Measurements from ENCODE around the gene EFNB2.

Gene EFNB2

GRCh38 chr13:106492588-106493475 lies 42.6 kb downstream of the EFNB2 start:
- Histone ChIP-seq H3K4me2 (ENCODE audit: low read length) (no peak overlapping the region), H3K4ac (ENCODE audit: low read depth, low read length) (no peak overlapping the region), H3K14ac (ENCODE audit: low read length) (no peak overlapping the region), H3K79me1 (ENCODE audit: low read length) (no peaks in the 10 kb centered on the region), H3K36me3 (ENCODE audit: control insufficient read depth in 1 of 2, insufficient read depth in 2 of 2, low read length in 2 of 2) (peaks cover 29 to 33% of the 10 kb centered on the region in 2 experiments), H2BK120ac (ENCODE audit: insufficient read depth, low read length, poor library complexity) (no peak overlapping the region), H3K23ac (ENCODE audit: low read length) (no peak overlapping the region), H3K9ac (ENCODE audit: low read length) (no peak overlapping the region), H3K9me3 (ENCODE audit: insufficient read depth, low read depth, low read length) (no peaks in the 10 kb centered on the region), H2BK5ac (ENCODE audit: low read depth, low read length, poor library complexity) (no peak overlapping the region), H3K27ac (ENCODE audit: low read depth, low read length) (no peak overlapping the region), H3K4me3 (ENCODE audit: low read depth, low read length) (no peak overlapping the region), H2BK12ac (ENCODE audit: low read length) (no peak overlapping the region), H3K4me1 (ENCODE audit: control insufficient read depth in 1 of 2, insufficient read depth in 2 of 2, low read length in 2 of 2) (peaks cover 0 to 3% of the 10 kb centered on the region in 2 experiments), H3K27me3 (ENCODE audit: insufficient read depth, low read length) (no peaks in the 10 kb centered on the region), H4K12ac (ENCODE audit: low read depth, low read length) (no peak overlapping the region), H3K79me2 (ENCODE audit: control insufficient read depth, insufficient read depth, low read length, poor library complexity) (no peaks in the 10 kb centered on the region), H4K91ac (ENCODE audit: low read depth, low read length) (no peak overlapping the region), H4K8ac (ENCODE audit: low read depth, low read length) (no peak overlapping the region), H3K18ac (ENCODE audit: low read length) (no peak overlapping the region), H2AK5ac (ENCODE audit: low read length) (no peak overlapping the region), H2AFZ (ENCODE audit: insufficient read depth, low read length, poor library complexity) (no peak overlapping the region)
- WGBS (ENCODE audit: extremely low coverage, insufficient coverage, insufficient read length) = no CpG with 5 or more reads among the region's 54 CpGs
- no peak for DNase-seq

GRCh38 chr13:106491928-106492587 lies 43.4 kb downstream of the EFNB2 start:
- no peaks in the 10 kb centered on the region for H3K27me3 ChIP-seq (ENCODE audit: insufficient read depth, low read length)
- H3K23ac ChIP-seq (ENCODE audit: low read length) = no peak overlapping the region
- H3K36me3 ChIP-seq (ENCODE audit: control insufficient read depth in 1 of 2, insufficient read depth in 2 of 2, low read length in 2 of 2) = peaks cover 29 to 33% of the 10 kb centered on the region in 2 experiments
- H3K79me2 ChIP-seq (ENCODE audit: control insufficient read depth, insufficient read depth, low read length, poor library complexity) = no peaks in the 10 kb centered on the region
- H2AFZ ChIP-seq (ENCODE audit: insufficient read depth, low read length, poor library complexity) = no peak overlapping the region
- H3K9ac ChIP-seq (ENCODE audit: low read length) = no peak overlapping the region
- H3K79me1 ChIP-seq (ENCODE audit: low read length) = no peaks in the 10 kb centered on the region
- no peaks in the 10 kb centered on the region for H3K9me3 ChIP-seq (ENCODE audit: insufficient read depth, low read depth, low read length)
- no peak overlapping the region for H4K8ac ChIP-seq (ENCODE audit: low read depth, low read length)
- no peak overlapping the region for H2BK12ac ChIP-seq (ENCODE audit: low read length)
- H4K91ac ChIP-seq (ENCODE audit: low read depth, low read length) = no peak overlapping the region
- H3K14ac ChIP-seq (ENCODE audit: low read length) = no peak overlapping the region
- no CpG with 5 or more reads among the region's 14 CpGs for WGBS (ENCODE audit: extremely low coverage, insufficient coverage, insufficient read length)
- no peak overlapping the region for H3K27ac ChIP-seq (ENCODE audit: low read depth, low read length)
- no peak overlapping the region for H3K4me2 ChIP-seq (ENCODE audit: low read length)
- H3K4me3 ChIP-seq (ENCODE audit: low read depth, low read length) = no peak overlapping the region
- H4K12ac ChIP-seq (ENCODE audit: low read depth, low read length) = no peak overlapping the region
- H3K4me1 ChIP-seq (ENCODE audit: control insufficient read depth in 1 of 2, insufficient read depth in 2 of 2, low read length in 2 of 2) = peaks cover 0 to 3% of the 10 kb centered on the region in 2 experiments
- no peak overlapping the region for H2BK5ac ChIP-seq (ENCODE audit: low read depth, low read length, poor library complexity)
- no peak for DNase-seq
- H2AK5ac ChIP-seq (ENCODE audit: low read length) = no peak overlapping the region
- no peak overlapping the region for H3K18ac ChIP-seq (ENCODE audit: low read length)
- no peak overlapping the region for H3K4ac ChIP-seq (ENCODE audit: low read depth, low read length)
- no peak overlapping the region for H2BK120ac ChIP-seq (ENCODE audit: insufficient read depth, low read length, poor library complexity)

- Histone ChIP-seq H4K8ac (ENCODE audit: low read depth, low read length) (no peak overlapping the region), H3K79me2 (ENCODE audit: control insufficient read depth, insufficient read depth, low read length, poor library complexity) (no peaks in the 10 kb centered on the region), H3K18ac (ENCODE audit: low read length) (no peak overlapping the region), H2AFZ (ENCODE audit: insufficient read depth, low read length, poor library complexity) (no peak overlapping the region), H3K4me2 (ENCODE audit: low read length) (no peak overlapping the region), H3K27ac (ENCODE audit: low read depth, low read length) (no peak overlapping the region), H3K4ac (ENCODE audit: low read depth, low read length) (no peak overlapping the region), H3K9ac (ENCODE audit: low read length) (no peak overlapping the region), H3K4me3 (ENCODE audit: low read depth, low read length) (no peak overlapping the region), H2BK5ac (ENCODE audit: low read depth, low read length, poor library complexity) (no peak overlapping the region), H3K79me1 (ENCODE audit: low read length) (no peaks in the 10 kb centered on the region), H4K91ac (ENCODE audit: low read depth, low read length) (no peak overlapping the region), H3K27me3 (ENCODE audit: insufficient read depth, low read length) (no peaks in the 10 kb centered on the region), H4K12ac (ENCODE audit: low read depth, low read length) (no peak overlapping the region), H2BK120ac (ENCODE audit: insufficient read depth, low read length, poor library complexity) (no peak overlapping the region), H3K9me3 (ENCODE audit: insufficient read depth, low read depth, low read length) (no peaks in the 10 kb centered on the region), H2AK5ac (ENCODE audit: low read length) (no peak overlapping the region), H3K36me3 (ENCODE audit: control insufficient read depth in 1 of 2, insufficient read depth in 2 of 2, low read length in 2 of 2) (peaks cover 29 to 33% of the 10 kb centered on the region in 2 experiments), H2BK12ac (ENCODE audit: low read length) (no peak overlapping the region), H3K4me1 (ENCODE audit: control insufficient read depth in 1 of 2, insufficient read depth in 2 of 2, low read length in 2 of 2) (peaks cover 0 to 3% of the 10 kb centered on the region in 2 experiments), H3K23ac (ENCODE audit: low read length) (no peak overlapping the region), H3K14ac (ENCODE audit: low read length) (no peak overlapping the region)
- DNase-seq = no peak
- no CpG with 5 or more reads among the region's 11 CpGs for WGBS (ENCODE audit: extremely low coverage, insufficient coverage, insufficient read length)
These were observed 44.0 kb downstream of the EFNB2 start for GRCh38 chr13:106491463-106491862.

- Histone ChIP-seq H3K9me3 (ENCODE audit: insufficient read depth, low read depth, low read length) (no peaks in the 10 kb centered on the region), H3K79me2 (ENCODE audit: control insufficient read depth, insufficient read depth, low read length, poor library complexity) (no peaks in the 10 kb centered on the region), H4K8ac (ENCODE audit: low read depth, low read length) (no peak overlapping the region), H3K9ac (ENCODE audit: low read length) (no peak overlapping the region), H2AFZ (ENCODE audit: insufficient read depth, low read length, poor library complexity) (no peak overlapping the region), H3K4me3 (ENCODE audit: low read depth, low read length) (no peak overlapping the region), H4K12ac (ENCODE audit: low read depth, low read length) (no peak overlapping the region), H3K27me3 (ENCODE audit: insufficient read depth, low read length) (no peaks in the 10 kb centered on the region), H2AK5ac (ENCODE audit: low read length) (no peak overlapping the region), H3K4me1 (ENCODE audit: control insufficient read depth in 1 of 2, insufficient read depth in 2 of 2, low read length in 2 of 2) (peaks cover 0 to 3% of the 10 kb centered on the region in 2 experiments), H3K27ac (ENCODE audit: low read depth, low read length) (no peak overlapping the region), H2BK5ac (ENCODE audit: low read depth, low read length, poor library complexity) (no peak overlapping the region), H3K23ac (ENCODE audit: low read length) (no peak overlapping the region), H2BK12ac (ENCODE audit: low read length) (no peak overlapping the region), H4K91ac (ENCODE audit: low read depth, low read length) (no peak overlapping the region), H3K79me1 (ENCODE audit: low read length) (no peaks in the 10 kb centered on the region), H2BK120ac (ENCODE audit: insufficient read depth, low read length, poor library complexity) (no peak overlapping the region), H3K14ac (ENCODE audit: low read length) (no peak overlapping the region), H3K4ac (ENCODE audit: low read depth, low read length) (no peak overlapping the region), H3K18ac (ENCODE audit: low read length) (no peak overlapping the region), H3K36me3 (ENCODE audit: control insufficient read depth in 1 of 2, insufficient read depth in 2 of 2, low read length in 2 of 2) (peaks cover 29 to 33% of the 10 kb centered on the region in 2 experiments), H3K4me2 (ENCODE audit: low read length) (no peak overlapping the region)
- WGBS (ENCODE audit: extremely low coverage, insufficient coverage, insufficient read length) = no CpG with 5 or more reads among the region's 14 CpGs
- no peak for DNase-seq
These were observed 44.7 kb downstream of the EFNB2 start for GRCh38 chr13:106490569-106491321.

Measured in trophoblast cell (in vitro differentiated cells and primary cell).